ENCODE data around the gene FGF12.

DNA sequence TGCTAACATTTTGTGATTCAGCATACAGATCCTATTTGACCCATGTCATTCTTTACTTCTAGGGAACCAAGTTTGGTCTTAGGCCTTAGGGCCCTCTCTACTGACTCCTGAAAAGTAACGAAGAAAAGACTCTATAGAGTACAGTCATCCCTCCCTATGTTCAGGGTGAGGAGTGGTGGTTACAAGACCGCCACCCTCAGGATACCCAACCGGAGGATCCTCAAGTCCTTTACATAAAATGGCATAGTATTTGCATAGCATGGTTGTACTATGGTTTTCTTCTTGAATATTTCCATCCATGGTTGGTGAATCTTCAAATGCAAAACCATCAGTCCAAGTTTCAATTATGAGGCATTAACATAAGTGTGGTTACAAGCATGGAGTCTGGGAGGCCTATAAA, 327.6 kb downstream of the FGF12 start:
- no peak for TF ChIP-seq RFX5 (IDR thresholded peaks at IDR 0.05)
- TF ChIP-seq, protein P1, sequence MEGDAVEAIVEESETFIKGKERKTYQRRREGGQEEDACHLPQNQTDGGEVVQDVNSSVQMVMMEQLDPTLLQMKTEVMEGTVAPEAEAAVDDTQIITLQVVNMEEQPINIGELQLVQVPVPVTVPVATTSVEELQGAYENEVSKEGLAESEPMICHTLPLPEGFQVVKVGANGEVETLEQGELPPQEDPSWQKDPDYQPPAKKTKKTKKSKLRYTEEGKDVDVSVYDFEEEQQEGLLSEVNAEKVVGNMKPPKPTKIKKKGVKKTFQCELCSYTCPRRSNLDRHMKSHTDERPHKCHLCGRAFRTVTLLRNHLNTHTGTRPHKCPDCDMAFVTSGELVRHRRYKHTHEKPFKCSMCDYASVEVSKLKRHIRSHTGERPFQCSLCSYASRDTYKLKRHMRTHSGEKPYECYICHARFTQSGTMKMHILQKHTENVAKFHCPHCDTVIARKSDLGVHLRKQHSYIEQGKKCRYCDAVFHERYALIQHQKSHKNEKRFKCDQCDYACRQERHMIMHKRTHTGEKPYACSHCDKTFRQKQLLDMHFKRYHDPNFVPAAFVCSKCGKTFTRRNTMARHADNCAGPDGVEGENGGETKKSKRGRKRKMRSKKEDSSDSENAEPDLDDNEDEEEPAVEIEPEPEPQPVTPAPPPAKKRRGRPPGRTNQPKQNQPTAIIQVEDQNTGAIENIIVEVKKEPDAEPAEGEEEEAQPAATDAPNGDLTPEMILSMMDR (IDR thresholded peaks at IDR 0.05) = no peak
- TF ChIP-seq, protein P2, sequence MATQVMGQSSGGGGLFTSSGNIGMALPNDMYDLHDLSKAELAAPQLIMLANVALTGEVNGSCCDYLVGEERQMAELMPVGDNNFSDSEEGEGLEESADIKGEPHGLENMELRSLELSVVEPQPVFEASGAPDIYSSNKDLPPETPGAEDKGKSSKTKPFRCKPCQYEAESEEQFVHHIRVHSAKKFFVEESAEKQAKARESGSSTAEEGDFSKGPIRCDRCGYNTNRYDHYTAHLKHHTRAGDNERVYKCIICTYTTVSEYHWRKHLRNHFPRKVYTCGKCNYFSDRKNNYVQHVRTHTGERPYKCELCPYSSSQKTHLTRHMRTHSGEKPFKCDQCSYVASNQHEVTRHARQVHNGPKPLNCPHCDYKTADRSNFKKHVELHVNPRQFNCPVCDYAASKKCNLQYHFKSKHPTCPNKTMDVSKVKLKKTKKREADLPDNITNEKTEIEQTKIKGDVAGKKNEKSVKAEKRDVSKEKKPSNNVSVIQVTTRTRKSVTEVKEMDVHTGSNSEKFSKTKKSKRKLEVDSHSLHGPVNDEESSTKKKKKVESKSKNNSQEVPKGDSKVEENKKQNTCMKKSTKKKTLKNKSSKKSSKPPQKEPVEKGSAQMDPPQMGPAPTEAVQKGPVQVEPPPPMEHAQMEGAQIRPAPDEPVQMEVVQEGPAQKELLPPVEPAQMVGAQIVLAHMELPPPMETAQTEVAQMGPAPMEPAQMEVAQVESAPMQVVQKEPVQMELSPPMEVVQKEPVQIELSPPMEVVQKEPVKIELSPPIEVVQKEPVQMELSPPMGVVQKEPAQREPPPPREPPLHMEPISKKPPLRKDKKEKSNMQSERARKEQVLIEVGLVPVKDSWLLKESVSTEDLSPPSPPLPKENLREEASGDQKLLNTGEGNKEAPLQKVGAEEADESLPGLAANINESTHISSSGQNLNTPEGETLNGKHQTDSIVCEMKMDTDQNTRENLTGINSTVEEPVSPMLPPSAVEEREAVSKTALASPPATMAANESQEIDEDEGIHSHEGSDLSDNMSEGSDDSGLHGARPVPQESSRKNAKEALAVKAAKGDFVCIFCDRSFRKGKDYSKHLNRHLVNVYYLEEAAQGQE (IDR thresholded peaks at IDR 0.05) = no peak
- no peak for TF ChIP-seq RNF2 (IDR thresholded peaks at IDR 0.05; ENCODE audit: borderline replicate concordance, low read depth)
- TF ChIP-seq PHF8 (IDR thresholded peaks at IDR 0.05; ENCODE audit: borderline replicate concordance, low read depth) = no peak

All from A549 (cell line).